Upper lobe of left lung (tissue), 4 donors: ENCODE results near the gene SPRR4.

Experiments used
- POLR2A ChIP-seq, 4 donors: fragments of 450-650 bp; IDR thresholded peaks; one replicate each; pipeline ENCODE4 v1.5.1; 2016 to 2017; ENCODE audit warnings: antibody characterized with exemption in 4 of 4, mild to moderate bottlenecking in 2 of 4
- TF ChIP-seq, protein P1 (sequence below), 6 experiments: fragments of 450-650 bp in 4 of 6; fragments of 200-600 bp in 2 of 6; sonication (generic) in 2 of 6; IDR thresholded peaks; one replicate each; pipeline ENCODE4 v1.5.1; 2016 to 2019; ENCODE audit warnings: antibody characterized with exemption in 6 of 6

DNA sequence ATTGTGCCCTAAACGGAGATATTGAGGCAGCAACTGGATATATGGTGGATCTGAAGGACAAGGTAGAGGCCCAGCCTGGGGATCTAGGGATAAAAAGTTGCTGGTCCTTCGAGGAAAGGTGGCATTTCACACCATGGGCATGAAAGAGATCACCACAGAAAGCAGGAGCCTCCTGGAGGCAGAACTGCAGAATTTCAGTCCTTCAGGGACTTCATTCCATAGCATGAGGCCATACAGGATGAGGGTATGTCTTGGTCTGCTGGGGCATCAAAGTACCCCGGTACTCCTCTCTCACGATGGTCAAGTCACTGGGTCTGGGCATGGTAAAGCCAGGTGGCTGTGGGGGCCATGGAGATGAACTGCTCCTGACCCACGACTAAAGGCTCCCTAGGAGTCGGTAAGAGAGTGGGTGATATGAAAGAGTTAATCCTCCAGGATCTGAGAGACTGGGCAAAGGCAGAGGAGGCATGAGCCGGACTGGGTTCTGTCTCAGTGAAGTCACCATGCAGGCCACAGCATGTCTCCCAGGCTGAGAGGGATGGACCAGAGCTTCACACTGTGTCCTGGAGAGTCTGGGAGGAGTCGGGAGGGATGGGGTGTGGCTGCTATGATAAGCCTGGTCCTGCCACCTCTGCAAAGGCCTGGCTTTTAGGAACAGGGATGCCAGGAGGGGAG lies 29.3 kb upstream of the SPRR4 start:
- TF ChIP-seq, protein P1, sequence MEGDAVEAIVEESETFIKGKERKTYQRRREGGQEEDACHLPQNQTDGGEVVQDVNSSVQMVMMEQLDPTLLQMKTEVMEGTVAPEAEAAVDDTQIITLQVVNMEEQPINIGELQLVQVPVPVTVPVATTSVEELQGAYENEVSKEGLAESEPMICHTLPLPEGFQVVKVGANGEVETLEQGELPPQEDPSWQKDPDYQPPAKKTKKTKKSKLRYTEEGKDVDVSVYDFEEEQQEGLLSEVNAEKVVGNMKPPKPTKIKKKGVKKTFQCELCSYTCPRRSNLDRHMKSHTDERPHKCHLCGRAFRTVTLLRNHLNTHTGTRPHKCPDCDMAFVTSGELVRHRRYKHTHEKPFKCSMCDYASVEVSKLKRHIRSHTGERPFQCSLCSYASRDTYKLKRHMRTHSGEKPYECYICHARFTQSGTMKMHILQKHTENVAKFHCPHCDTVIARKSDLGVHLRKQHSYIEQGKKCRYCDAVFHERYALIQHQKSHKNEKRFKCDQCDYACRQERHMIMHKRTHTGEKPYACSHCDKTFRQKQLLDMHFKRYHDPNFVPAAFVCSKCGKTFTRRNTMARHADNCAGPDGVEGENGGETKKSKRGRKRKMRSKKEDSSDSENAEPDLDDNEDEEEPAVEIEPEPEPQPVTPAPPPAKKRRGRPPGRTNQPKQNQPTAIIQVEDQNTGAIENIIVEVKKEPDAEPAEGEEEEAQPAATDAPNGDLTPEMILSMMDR (IDR thresholded peaks at IDR 0.05) = no peak
- no peak for TF ChIP-seq POLR2A (IDR thresholded peaks at IDR 0.05)
